Testis (tissue), 2 donors: ENCODE data around the gene FCMR.

ENCODE experiments used
- POLR2A ChIP-seq: fragments of 450-650 bp; IDR thresholded peaks from one replicate; pipeline ENCODE4 v1.6.1; 2017; ENCODE audit warnings: antibody characterized with exemption, mild to moderate bottlenecking, moderate library complexity
- TF ChIP-seq, protein P1 (sequence below), 3 experiments: fragments of 450-650 bp in 2 of 3; fragments of 200-600 bp in 1 of 3; sonication (generic) in 1 of 3; IDR thresholded peaks; one replicate each; pipeline ENCODE4 v1.5.1; 2016 to 2019; ENCODE audit warnings: antibody characterized with exemption in 3 of 3, mild to moderate bottlenecking in 2 of 3, moderate library complexity in 1 of 3

DNA sequence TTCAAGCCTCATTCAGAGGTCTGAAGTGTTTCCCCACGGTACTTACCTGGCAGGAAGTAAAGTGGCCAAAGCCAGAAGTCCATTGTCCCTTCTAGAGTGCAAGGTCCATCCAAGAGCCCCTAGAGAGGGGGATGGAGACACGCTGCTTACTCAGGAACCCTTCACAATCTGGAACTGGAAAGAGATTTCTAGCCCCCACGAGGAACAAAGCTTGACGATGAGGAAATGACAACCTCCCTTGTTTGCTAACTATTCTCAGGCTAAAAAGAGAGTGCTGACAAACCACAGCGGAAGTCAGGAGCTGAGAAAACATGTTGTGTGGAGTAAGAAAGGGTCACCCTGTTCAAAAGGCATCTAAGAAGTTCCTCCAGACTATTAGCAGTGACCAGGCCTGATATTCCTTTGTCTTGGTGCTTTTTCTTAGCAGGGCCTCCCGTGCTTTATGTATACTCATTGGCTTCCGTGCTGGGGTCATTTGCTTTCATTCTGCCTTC lies at the start of gene FCMR:
- TF ChIP-seq, protein P1, sequence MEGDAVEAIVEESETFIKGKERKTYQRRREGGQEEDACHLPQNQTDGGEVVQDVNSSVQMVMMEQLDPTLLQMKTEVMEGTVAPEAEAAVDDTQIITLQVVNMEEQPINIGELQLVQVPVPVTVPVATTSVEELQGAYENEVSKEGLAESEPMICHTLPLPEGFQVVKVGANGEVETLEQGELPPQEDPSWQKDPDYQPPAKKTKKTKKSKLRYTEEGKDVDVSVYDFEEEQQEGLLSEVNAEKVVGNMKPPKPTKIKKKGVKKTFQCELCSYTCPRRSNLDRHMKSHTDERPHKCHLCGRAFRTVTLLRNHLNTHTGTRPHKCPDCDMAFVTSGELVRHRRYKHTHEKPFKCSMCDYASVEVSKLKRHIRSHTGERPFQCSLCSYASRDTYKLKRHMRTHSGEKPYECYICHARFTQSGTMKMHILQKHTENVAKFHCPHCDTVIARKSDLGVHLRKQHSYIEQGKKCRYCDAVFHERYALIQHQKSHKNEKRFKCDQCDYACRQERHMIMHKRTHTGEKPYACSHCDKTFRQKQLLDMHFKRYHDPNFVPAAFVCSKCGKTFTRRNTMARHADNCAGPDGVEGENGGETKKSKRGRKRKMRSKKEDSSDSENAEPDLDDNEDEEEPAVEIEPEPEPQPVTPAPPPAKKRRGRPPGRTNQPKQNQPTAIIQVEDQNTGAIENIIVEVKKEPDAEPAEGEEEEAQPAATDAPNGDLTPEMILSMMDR (IDR thresholded peaks at IDR 0.05): no peak
- TF ChIP-seq POLR2A: no peak
